ENCODE measurements around the gene CHST11. TPM values are rescaled to one million over a fixed set of nuclear protein-coding genes. Genes with fewer than 3 reads are reported as not detected.

The CHST11 gene
- total and polyA plus RNA-seq, 10 donors = 5.2 to 65.1 (median 48.4) TPM

GRCh38 chr12:104515899-104516298 lies 59.2 kb downstream of the CHST11 start:
- DNase-seq = no peak
- TF ChIP-seq CTCF (IDR thresholded peaks at IDR 0.05 in 8 of 11, conservative IDR thresholded peaks at IDR 0.05 in 3 of 11) (no peak), POLR2A (IDR thresholded peaks at IDR 0.05) (no peak), POLR2AphosphoS5 (IDR thresholded peaks at IDR 0.05) (no peak)
- 46 to 49% (median 47%) methylated on average over 1 of the region's 1 CpG for WGBS, 5 donors
- H3K4me1 ChIP-seq = peaks cover 26 to 86% (median 49%) of the 10 kb centered on the region in 6 donors
- H3K36me3 ChIP-seq = no peaks in the 10 kb centered on the region
- intact Hi-C loops (cut with DNase I; ENCODE audit: low total_unique reads) = no loop called here
- H3K9me3 ChIP-seq = no peaks in the 10 kb centered on the region
- H3K4me3 ChIP-seq = no peak overlapping the region
- H3K27ac ChIP-seq = no peak overlapping the region
- H3K27me3 ChIP-seq (replicated peaks in 1 of 7) = no peaks in the 10 kb centered on the region

- H3K4me1 ChIP-seq = peaks cover 26 to 86% (median 51%) of the 10 kb centered on the region in 6 donors
- intact Hi-C loops (cut with DNase I; ENCODE audit: low total_unique reads) = no loop called here
- WGBS, 5 donors = 73 to 88% (median 79%) methylated on average over 1 of the region's 1 CpG
Measured at GRCh38 chr12:104516821-104517220, 60.1 kb downstream of the CHST11 start.

GRCh38 chr12:104517880-104518279 lies 61.1 kb downstream of the CHST11 start:
- TF ChIP-seq CTCF (IDR thresholded peaks at IDR 0.05 in 8 of 11, conservative IDR thresholded peaks at IDR 0.05 in 3 of 11) = no peak
- no peak for TF ChIP-seq POLR2A (IDR thresholded peaks at IDR 0.05)
- TF ChIP-seq POLR2AphosphoS5 (IDR thresholded peaks at IDR 0.05) = no peak
- no peaks in the 10 kb centered on the region for H3K36me3 ChIP-seq
- 95 to 98% (median 95%) methylated on average over 10 of the region's 10 CpGs for WGBS, 5 donors
- DNase-seq = no peak
- no peak overlapping the region for H3K27ac ChIP-seq
- H3K9me3 ChIP-seq = no peaks in the 10 kb centered on the region
- intact Hi-C loops (cut with DNase I; ENCODE audit: low total_unique reads) = no loop called here
- H3K27me3 ChIP-seq (replicated peaks in 1 of 7) = no peaks in the 10 kb centered on the region
- H3K4me3 ChIP-seq = no peak overlapping the region
- peaks cover 32 to 90% (median 62%) of the 10 kb centered on the region in 6 donors for H3K4me1 ChIP-seq

More at GRCh38 chr12:104516821-104517220, 60.1 kb downstream of the CHST11 start:
- TF ChIP-seq POLR2AphosphoS5 (IDR thresholded peaks at IDR 0.05) = no peak
- no peak for TF ChIP-seq CTCF (IDR thresholded peaks at IDR 0.05 in 8 of 11, conservative IDR thresholded peaks at IDR 0.05 in 3 of 11)
- no peak for TF ChIP-seq POLR2A (IDR thresholded peaks at IDR 0.05)
- Histone ChIP-seq H3K9me3 (no peaks in the 10 kb centered on the region), H3K27ac (no peak overlapping the region), H3K27me3 (replicated peaks in 1 of 7) (no peaks in the 10 kb centered on the region), H3K36me3 (no peaks in the 10 kb centered on the region), H3K4me3 (no peak overlapping the region)
- DNase-seq = no peak

- intact Hi-C loops (cut with DNase I; ENCODE audit: low total_unique reads) = no loop called here
Measured at GRCh38 chr12:104519190-104520019, 62.7 kb downstream of the CHST11 start.

More at GRCh38 chr12:104519190-104520019, 62.7 kb downstream of the CHST11 start:
- Histone ChIP-seq H3K4me3 (no peak overlapping the region), H3K36me3 (no peaks in the 10 kb centered on the region), H3K27ac (peak overlapping the region in 2 of 8 donors; percentile 1 to 2), H3K27me3 (replicated peaks in 1 of 7) (no peaks in the 10 kb centered on the region), H3K9me3 (no peaks in the 10 kb centered on the region), H3K4me1 (peaks cover 47 to 98% (median 77%) of the 10 kb centered on the region in 6 donors)
- 43 to 53% (median 50%) methylated on average over 7 of the region's 7 CpGs for WGBS, 5 donors
- TF ChIP-seq POLR2A (IDR thresholded peaks at IDR 0.05) (no peak), CTCF (IDR thresholded peaks at IDR 0.05 in 8 of 11, conservative IDR thresholded peaks at IDR 0.05 in 3 of 11) (no peak), POLR2AphosphoS5 (IDR thresholded peaks at IDR 0.05) (no peak)
- no peak for DNase-seq

Measured in spleen (tissue), 11 donors.